Measurements from ENCODE around the gene PDCD1.

DNA sequence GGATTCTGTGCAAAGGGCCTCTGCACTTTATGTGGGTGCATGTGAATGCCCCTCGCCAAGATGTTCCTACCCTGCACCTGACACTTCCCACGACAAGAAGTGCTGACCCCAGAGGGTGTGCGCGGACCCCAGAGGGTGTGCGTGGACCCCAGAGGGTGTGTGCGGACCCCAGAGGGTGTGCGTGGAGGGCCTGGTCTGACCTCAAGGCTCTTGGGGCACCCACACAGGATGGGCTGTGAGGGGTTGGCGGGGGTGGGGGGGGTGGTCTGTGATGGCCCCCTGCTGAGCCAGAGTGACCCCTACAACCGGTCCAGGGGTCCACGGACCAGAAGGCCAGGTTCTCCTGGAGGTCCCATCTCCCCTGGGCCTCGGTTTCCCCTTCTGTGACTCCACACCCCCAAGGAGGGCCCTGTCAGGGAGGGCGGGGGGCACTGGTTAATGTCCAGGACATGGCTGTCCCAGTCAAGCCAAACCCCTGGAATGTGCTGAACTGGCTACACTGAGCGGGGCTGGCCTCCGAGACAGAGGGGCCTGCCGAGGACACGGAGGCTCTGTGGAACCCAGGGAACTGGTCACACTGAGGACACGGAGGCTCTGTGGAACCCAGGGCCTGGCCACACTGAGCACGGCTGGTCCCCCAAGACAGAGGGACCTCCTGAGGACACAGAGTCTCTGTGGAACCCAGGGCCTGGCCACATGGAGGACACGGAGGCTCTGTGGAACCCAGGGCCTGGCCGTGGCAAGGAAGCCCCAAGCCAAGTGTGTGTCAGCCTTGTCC lies 46.6 kb downstream of the PDCD1 start:
- TF ChIP-seq CTCF (conservative IDR thresholded peaks at IDR 0.05 in 1 of 2, IDR thresholded peaks at IDR 0.05 in 1 of 2; ENCODE audit: extremely low read depth in 1 of 2, insufficient read depth in 1 of 2, low read depth in 1 of 2, low read length in 2 of 2) (no peak), EZH2 (IDR thresholded peaks at IDR 0.05; ENCODE audit: borderline replicate concordance, low read length) (no peak)
